ENCODE data around the gene FAM241B.
A peak's percentile ranks its signal among the peaks of the same experiment; 100 is the strongest.

Gene FAM241B

GRCh38 chr10:69629897-69630650, at the start of gene FAM241B:
FAM241B (plus strand) TSS chr10:69630247; CDS start chr10:69631744, 1,497 bp downstream.
- peak; percentile 34 for DNase-seq (ENCODE audit: low read depth)
- peak within 1 kb of the TSS; percentile 43 for H3K4me3 ChIP-seq (ENCODE audit: low read depth, low read length)
- peak; percentile 68 for TF ChIP-seq CTCF (conservative IDR thresholded peaks at IDR 0.05; ENCODE audit: low read depth, low read length)

GRCh38 chr10:69580435-69580834, 49.6 kb upstream of the FAM241B start:
- TF ChIP-seq CTCF (conservative IDR thresholded peaks at IDR 0.05; ENCODE audit: low read depth, low read length): no peak
- H3K4me3 ChIP-seq (ENCODE audit: low read depth, low read length): no peak overlapping the region
- DNase-seq (ENCODE audit: low read depth): no peak

- TF ChIP-seq CTCF (conservative IDR thresholded peaks at IDR 0.05; ENCODE audit: low read depth, low read length): no peak
Measured at GRCh38 chr10:69583106-69583505, 46.9 kb upstream of the FAM241B start.

GRCh38 chr10:69584624-69585023, 45.4 kb upstream of the FAM241B start:
- DNase-seq (ENCODE audit: low read depth): no peak
- no peak overlapping the region for H3K4me3 ChIP-seq (ENCODE audit: low read depth, low read length)
- no peak for TF ChIP-seq CTCF (conservative IDR thresholded peaks at IDR 0.05; ENCODE audit: low read depth, low read length)

More at GRCh38 chr10:69583106-69583505, 46.9 kb upstream of the FAM241B start:
- no peak overlapping the region for H3K4me3 ChIP-seq (ENCODE audit: low read depth, low read length)
- DNase-seq (ENCODE audit: low read depth): no peak

GRCh38 chr10:69588358-69588757, 41.7 kb upstream of the FAM241B start:
- TF ChIP-seq CTCF (conservative IDR thresholded peaks at IDR 0.05; ENCODE audit: low read depth, low read length): peak; percentile 1
- no peak for DNase-seq (ENCODE audit: low read depth)
- no peak overlapping the region for H3K4me3 ChIP-seq (ENCODE audit: low read depth, low read length)

GRCh38 chr10:69600761-69601330, 29.2 kb upstream of the FAM241B start:
- TF ChIP-seq CTCF (conservative IDR thresholded peaks at IDR 0.05; ENCODE audit: low read depth, low read length): no peak
- H3K4me3 ChIP-seq (ENCODE audit: low read depth, low read length): no peak overlapping the region

GRCh38 chr10:69609077-69609476, 21.0 kb upstream of the FAM241B start:
- H3K4me3 ChIP-seq (ENCODE audit: low read depth, low read length): no peak overlapping the region
- TF ChIP-seq CTCF (conservative IDR thresholded peaks at IDR 0.05; ENCODE audit: low read depth, low read length): no peak
- DNase-seq (ENCODE audit: low read depth): no peak

More at GRCh38 chr10:69600761-69601330, 29.2 kb upstream of the FAM241B start:
- DNase-seq (ENCODE audit: low read depth): no peak
